IMR-90 (cell line): ENCODE data around the gene CHCHD2. TPM values are rescaled to one million over a fixed set of nuclear protein-coding genes. Genes with fewer than 3 reads are reported as not detected.

ENCODE experiments used
- ATAC-seq: fragments of 200-7000 bp; cut with Tn5 transposase; 2 replicates; pipeline ENCODE4 v1.9.1; 2020; ENCODE audit warnings: low read depth, mild to moderate bottlenecking, moderate library complexity
- BruUV-seq: library from RNA; stranded (reverse); fragments of 400-500 nt; replicated peaks from 2 replicates; lab custom pipeline; 2021; lab: Mats Ljungman, UMichigan
- CTCF ChIA-PET: fragments of 300-600 bp; formaldehyde crosslinking; extraction: SDS; loops from one replicate; lab custom pipeline; 2021; ENCODE audit warnings: antibody characterized with exemption; lab: Yijun Ruan, JAX
- POLR2A ChIA-PET: fragments of 300-600 bp; sonication (Branson Sonifier 250); formaldehyde crosslinking; loops from one replicate; lab custom pipeline; 2022; ENCODE audit warnings: antibody characterized with exemption; ENCODE audit not compliant: unreplicated experiment; lab: Charles Lee
- DNase-seq: peaks from one replicate; pipeline ENCODE4 v3.0.0; 2013
- H2AFZ ChIP-seq: replicated peaks from 2 replicates; pipeline ENCODE3; 2013; ENCODE audit warnings: low read length, mild to moderate bottlenecking; ENCODE audit not compliant: poor library complexity
- H2AK5ac ChIP-seq: 2 replicates; pipeline ENCODE4 v1.6.1; 2013; ENCODE audit warnings: low read depth, low read length, inconsistent platforms
- H2AK9ac ChIP-seq: replicated peaks from 2 replicates; pipeline ENCODE3; 2013; ENCODE audit warnings: mild to moderate bottlenecking, low read depth, low read length, moderate library complexity; ENCODE audit not compliant: poor library complexity
- H2BK120ac ChIP-seq: 2 replicates; pipeline ENCODE4 v1.6.1; 2013; ENCODE audit warnings: low read depth, low read length, inconsistent platforms
- H2BK15ac ChIP-seq: 3 replicates; pipeline ENCODE4 v1.6.1; 2013; ENCODE audit warnings: low read depth, low read length, inconsistent platforms
- H2BK20ac ChIP-seq: 2 replicates; pipeline ENCODE4 v1.6.1; 2013; ENCODE audit warnings: low read depth, mild to moderate bottlenecking, inconsistent platforms, low read length, moderate library complexity
- H2BK5ac ChIP-seq: 2 replicates; pipeline ENCODE4 v1.6.1; 2013; ENCODE audit warnings: mild to moderate bottlenecking, low read depth, low read length, inconsistent platforms; ENCODE audit not compliant: poor library complexity, severe bottlenecking
- H3K14ac ChIP-seq: replicated peaks from 2 replicates; pipeline ENCODE4 v1.6.1; 2013; ENCODE audit warnings: low read depth, low read length, inconsistent platforms
- H3K18ac ChIP-seq: 2 replicates; pipeline ENCODE4 v1.6.1; 2013; ENCODE audit warnings: low read depth, low read length, control low read depth
- H3K23ac ChIP-seq: 2 replicates; pipeline ENCODE4 v1.6.1; 2013; ENCODE audit warnings: low read depth, low read length, inconsistent platforms
- H3K27ac ChIP-seq: 2 replicates; pipeline ENCODE4 v1.5.1; 2013; ENCODE audit warnings: mild to moderate bottlenecking, control low read depth, low read length; ENCODE audit not compliant: insufficient read depth
- H3K27me3 ChIP-seq: 2 replicates; pipeline ENCODE4 v1.6.1; 2013; ENCODE audit warnings: low read length; ENCODE audit not compliant: control insufficient read depth, insufficient read depth
- H3K36me3 ChIP-seq: 2 replicates; pipeline ENCODE4 v1.6.1; 2013; ENCODE audit warnings: low read length, mixed read lengths; ENCODE audit not compliant: control insufficient read depth, insufficient read depth
- H3K4ac ChIP-seq: 2 replicates; pipeline ENCODE4 v1.6.1; 2013; ENCODE audit warnings: low read depth, low read length, inconsistent platforms
- H3K4me1 ChIP-seq: 2 replicates; pipeline ENCODE4 v1.6.1; 2013; ENCODE audit warnings: low read length, mixed read lengths; ENCODE audit not compliant: control insufficient read depth, insufficient read depth
- H3K4me2 ChIP-seq: 2 replicates; pipeline ENCODE4 v1.6.1; 2013; ENCODE audit warnings: low read depth, mild to moderate bottlenecking, control low read depth, low read length, moderate library complexity
- H3K4me3 ChIP-seq: 2 replicates; pipeline ENCODE4 v1.5.1; 2013; ENCODE audit warnings: low read depth, mild to moderate bottlenecking, control low read depth, low read length, moderate library complexity; ENCODE audit not compliant: insufficient read depth
- H3K56ac ChIP-seq: 2 replicates; pipeline ENCODE4 v1.6.1; 2013; ENCODE audit warnings: low read length, inconsistent platforms; ENCODE audit not compliant: insufficient read depth; ENCODE audit errors: extremely low read depth
- H3K79me1 ChIP-seq, 2 experiments: 2 replicates each; pipeline ENCODE4 v1.6.1; 2013; ENCODE audit warnings: low read length in 2 of 2, inconsistent platforms in 1 of 2, low read depth in 1 of 2
- H3K9ac ChIP-seq: 2 replicates; pipeline ENCODE4 v1.6.1; 2013; ENCODE audit warnings: low read depth, low read length, control low read depth
- H3K9me1 ChIP-seq: 2 replicates; pipeline ENCODE4 v1.6.1; 2013; ENCODE audit warnings: low read length, inconsistent platforms; ENCODE audit not compliant: insufficient read depth
- H3K9me3 ChIP-seq: 2 replicates; pipeline ENCODE4 v1.6.1; 2013; ENCODE audit warnings: low read length; ENCODE audit not compliant: control insufficient read depth, insufficient read depth
- H4K20me1 ChIP-seq: 2 replicates; pipeline ENCODE4 v1.6.1; 2013; ENCODE audit warnings: low read length, inconsistent platforms; ENCODE audit not compliant: insufficient read depth
- H4K5ac ChIP-seq: 2 replicates; pipeline ENCODE4 v1.6.1; 2013; ENCODE audit warnings: mild to moderate bottlenecking, low read depth, low read length, control low read depth
- H4K8ac ChIP-seq, 2 experiments: 2 replicates each; pipeline ENCODE4 v1.6.1; 2013; ENCODE audit warnings: low read depth in 2 of 2, low read length in 2 of 2, control low read depth in 1 of 2, inconsistent platforms in 1 of 2
- H4K91ac ChIP-seq: 2 replicates; pipeline ENCODE4 v1.6.1; 2013; ENCODE audit warnings: low read depth, low read length, inconsistent platforms; ENCODE audit not compliant: insufficient read depth
- CEBPB ChIP-seq: IDR thresholded peaks from 2 replicates; pipeline ENCODE4 v1.6.1; 2012; ENCODE audit warnings: low read depth, low read length, improper control_type of control experiment
- MAFK ChIP-seq: IDR thresholded peaks from 2 replicates; pipeline ENCODE4 v1.6.1; 2012; ENCODE audit warnings: low read depth, low read length, improper control_type of control experiment
- MAZ ChIP-seq: IDR thresholded peaks from 2 replicates; pipeline ENCODE4 v1.6.1; 2012; ENCODE audit warnings: low read depth, mild to moderate bottlenecking, low read length, improper control_type of control experiment, moderate library complexity, borderline replicate concordance
- MXI1 ChIP-seq: IDR thresholded peaks from 2 replicates; pipeline ENCODE4 v1.6.1; 2012; ENCODE audit warnings: low read depth, mild to moderate bottlenecking, low read length, moderate library complexity, borderline replicate concordance
- NFE2L2 ChIP-seq: fragments of 150-350 bp; IDR thresholded peaks from 2 replicates; pipeline ENCODE4 v1.6.1; 2016; ENCODE audit warnings: low read depth, mild to moderate bottlenecking, low read length
- POLR2A ChIP-seq: IDR thresholded peaks from 2 replicates; pipeline ENCODE4 v1.6.1; 2012; ENCODE audit warnings: mild to moderate bottlenecking, low read depth, low read length
- RAD21 ChIP-seq: IDR thresholded peaks from 2 replicates; pipeline ENCODE4 v1.6.1; 2012; ENCODE audit warnings: low read length, improper control_type of control experiment
- RCOR1 ChIP-seq: IDR thresholded peaks from 2 replicates; pipeline ENCODE4 v1.6.1; 2012; ENCODE audit warnings: mild to moderate bottlenecking, low read length, improper control_type of control experiment; ENCODE audit not compliant: insufficient replicate concordance
- RFX5 ChIP-seq: IDR thresholded peaks from 2 replicates; pipeline ENCODE4 v1.8.0; 2012; ENCODE audit warnings: low read depth, mild to moderate bottlenecking, low read length, moderate library complexity
- WGBS, 2 experiments: methylation state at CpG; one replicate each; pipeline versions ENCODE4 v1.1.5 to v1.1.7; 2013; ENCODE audit warnings: missing lambda C conversion rate in 2 of 2; ENCODE audit not compliant: insufficient read length in 1 of 2; ENCODE audit errors: extremely low coverage in 2 of 2; 5-methylcytosine and 5-hydroxymethylcytosine counted together
- dilution Hi-C: fragments of 300-500 bp; cut with HindIII; formaldehyde crosslinking; loops from one replicate; pipeline ENCODE4 v1.14.3; 2018; ENCODE audit warnings: low sequenced_read_pairs; ENCODE audit not compliant: unreplicated experiment
- in situ Hi-C: fragments of 300-500 bp; cut with MboI; formaldehyde crosslinking; loops from 3 replicates; pipeline ENCODE4 v1.14.3; 2019; ENCODE audit warnings: low sequenced_read_pairs, inconsistent platforms, mixed read lengths
- intact Hi-C: fragments of 100-400 bp; cut with micrococcal nuclease; formaldehyde crosslinking; loops from 2 replicates; pipeline ENCODE4 v1.10.0; 2022
- polyA plus RNA-seq, 3 experiments: library from polyadenylated mRNA; depleted of rRNA; stranded (reverse); fragments of >200 nt; gene quantifications; 2 replicates each; pipeline ENCODE4 v1.2.3, GENCODE V29; 2012; ENCODE audit warnings: low replicate concordance in 1 of 3
- total RNA-seq: library from RNA; depleted of rRNA; stranded (reverse); fragments of >200 nt; gene quantifications from 2 replicates; pipeline ENCODE4 v1.2.3, GENCODE V29; 2012
- TF ChIP-seq, protein P1 (sequence below): conservative IDR thresholded peaks from 2 replicates; pipeline ENCODE4 v1.5.1; 2012; ENCODE audit warnings: mild to moderate bottlenecking, low read depth, low read length, improper control_type of control experiment

The CHCHD2 gene
- total and polyA plus RNA-seq, 2 of the 4 experiments (the other 2 are of a cell fraction) = 423 to 522 TPM

DNA sequence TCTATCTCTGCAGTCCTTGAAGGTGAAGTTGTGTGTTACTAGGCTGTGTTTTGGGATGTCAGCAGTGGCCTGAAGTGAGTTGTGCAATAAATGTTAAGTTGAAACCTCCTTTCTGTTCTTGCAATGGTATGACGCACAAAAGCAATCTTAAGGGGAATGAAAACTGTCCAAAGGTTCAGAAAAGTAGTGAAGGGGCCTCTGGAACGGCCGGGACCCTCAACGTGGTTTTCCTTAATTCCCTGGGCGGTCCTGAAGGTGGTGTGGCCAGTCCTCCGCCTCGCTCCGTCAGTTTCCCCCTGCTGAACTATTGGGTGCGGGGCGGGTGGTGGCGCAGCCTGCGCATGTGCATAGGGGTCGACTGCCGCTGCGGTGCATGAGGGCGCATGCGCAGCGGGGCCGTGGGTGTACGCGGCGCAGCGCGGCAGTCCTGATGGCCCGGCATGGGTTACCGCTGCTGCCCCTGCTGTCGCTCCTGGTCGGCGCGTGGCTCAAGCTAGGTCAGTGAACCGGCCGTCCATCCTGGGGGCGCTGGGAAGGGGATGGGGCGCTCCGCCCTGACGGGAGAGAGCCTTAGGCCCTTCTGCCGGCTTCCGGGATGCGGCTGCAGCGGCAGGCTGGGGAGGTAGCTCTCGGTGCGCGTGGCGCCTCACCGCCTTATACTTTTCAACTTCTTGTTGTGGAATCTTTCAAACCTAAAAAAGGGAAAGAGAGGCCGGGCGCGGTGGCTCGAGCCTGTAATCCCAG, 42.2 kb downstream of the CHCHD2 start, which contains the start of gene SUMF2:
SUMF2 (plus strand) TSS at position 405 of the 744 bp plus-strand sequence; CDS start at position 431, 26 bp downstream.
- ChIA-PET CTCF (interaction anchor here (2.0 kb wide), 1 partner anchor 11 kb away, joined by 7 read pairs; no protein-coding TSS in a partner anchor), POLR2A (interaction anchor here (0.7 to 1.9 kb wide), 3 partner anchors 9 to 42 kb away, joined by 3 to 10 read pairs (median 7); partner anchors contain the start of genes CCT6A, CHCHD2 and PSPH)
- Histone ChIP-seq H3K56ac (peak within 1 kb of the TSS; percentile 68; the same call in 1 of the 2 replicates), H3K4me2 (peak within 1 kb of the TSS; percentile 92), H2AK9ac (peak within 1 kb of the TSS; percentile 99), H3K27ac (peak within 1 kb of the TSS; percentile 87), H3K36me3 (peaks cover 19% of the 10 kb centered on the region), H2AFZ (peak within 1 kb of the TSS; percentile 99), H4K91ac (peak within 1 kb of the TSS; percentile 35), H3K14ac (peak within 1 kb of the TSS; percentile 96), H3K9me3 (no peaks in the 10 kb centered on the region), H3K4ac (peak within 1 kb of the TSS; percentile 93), H3K18ac (peak within 1 kb of the TSS; percentile 68), H2BK15ac (no peak within 1 kb of the TSS), H2BK120ac (peak within 1 kb of the TSS; percentile 72), H4K8ac (peak within 1 kb of the TSS; percentile 28 to 94; a peak in 3 of 4 replicates), H3K23ac (peak within 1 kb of the TSS; percentile 69; the same call in 1 of the 2 replicates), H3K9me1 (no peaks in the 10 kb centered on the region), H3K4me3 (peak within 1 kb of the TSS; percentile 81), H2BK5ac (peak within 1 kb of the TSS; percentile 88), H4K5ac (peak within 1 kb of the TSS; percentile 73), H3K4me1 (peaks cover 9% of the 10 kb centered on the region), H3K27me3 (no peaks in the 10 kb centered on the region), H4K20me1 (peaks cover 17% of the 10 kb centered on the region; the same call in 1 of the 2 replicates), H3K79me1 (peaks cover 12 to 33% of the 10 kb centered on the region in 2 experiments), H2BK20ac (peak within 1 kb of the TSS; percentile 12; the same call in 1 of the 2 replicates), H2AK5ac (peak within 1 kb of the TSS; percentile 84; the same call in 1 of the 2 replicates), H3K9ac (peak within 1 kb of the TSS; percentile 84)
- no TSS peak for BruUV-seq
- dilution Hi-C loops (no loop called here), intact Hi-C loops (loop anchor here (2.0 to 5.0 kb wide), 2 partner anchors 17 to 37 kb away; no protein-coding TSS in a partner anchor), in situ Hi-C loops (no loop called here)
- TF ChIP-seq, protein P1, sequence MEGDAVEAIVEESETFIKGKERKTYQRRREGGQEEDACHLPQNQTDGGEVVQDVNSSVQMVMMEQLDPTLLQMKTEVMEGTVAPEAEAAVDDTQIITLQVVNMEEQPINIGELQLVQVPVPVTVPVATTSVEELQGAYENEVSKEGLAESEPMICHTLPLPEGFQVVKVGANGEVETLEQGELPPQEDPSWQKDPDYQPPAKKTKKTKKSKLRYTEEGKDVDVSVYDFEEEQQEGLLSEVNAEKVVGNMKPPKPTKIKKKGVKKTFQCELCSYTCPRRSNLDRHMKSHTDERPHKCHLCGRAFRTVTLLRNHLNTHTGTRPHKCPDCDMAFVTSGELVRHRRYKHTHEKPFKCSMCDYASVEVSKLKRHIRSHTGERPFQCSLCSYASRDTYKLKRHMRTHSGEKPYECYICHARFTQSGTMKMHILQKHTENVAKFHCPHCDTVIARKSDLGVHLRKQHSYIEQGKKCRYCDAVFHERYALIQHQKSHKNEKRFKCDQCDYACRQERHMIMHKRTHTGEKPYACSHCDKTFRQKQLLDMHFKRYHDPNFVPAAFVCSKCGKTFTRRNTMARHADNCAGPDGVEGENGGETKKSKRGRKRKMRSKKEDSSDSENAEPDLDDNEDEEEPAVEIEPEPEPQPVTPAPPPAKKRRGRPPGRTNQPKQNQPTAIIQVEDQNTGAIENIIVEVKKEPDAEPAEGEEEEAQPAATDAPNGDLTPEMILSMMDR = peak; percentile 22; the same call in 1 of the 2 replicates
- TF ChIP-seq CEBPB = peak; percentile 98
- TF ChIP-seq MXI1 = peak; percentile 91; the same call in 1 of the 2 replicates
- no peak for TF ChIP-seq RCOR1
- TF ChIP-seq NFE2L2 = no peak
- peak; percentile 36; the same call in 1 of the 2 replicates for TF ChIP-seq MAZ
- TF ChIP-seq POLR2A = peak; percentile 64
- no peak for TF ChIP-seq RAD21
- TF ChIP-seq MAFK = no peak
- TF ChIP-seq RFX5 = no peak
- DNase-seq = peak; percentile 83
- WGBS, 2 experiments = 2% methylated on average over 13 of the region's 49 CpGs; no CpG with 5 or more reads in 1 of the 2 experiments
- ATAC-seq = peak; percentile 93
